DOHH2 (cell line): ENCODE data around the gene RPS28.
"Not testable (repeated sequence)": the region's sequence is repeated elsewhere in the genome, so short reads cannot be mapped to it uniquely, and the experiment has no call there.

Experiments
- H3F3A ChIP-seq: fragments of 200-600 bp; sonication (generic), shearing (Covaris generic); 2 replicates; pipeline ENCODE4 v1.6.0; 2016; ENCODE audit warnings: antibody characterized with exemption, mild to moderate bottlenecking; ENCODE audit not compliant: control insufficient read depth, insufficient read depth
- H3K27ac ChIP-seq: fragments of 200-600 bp; sonication (generic); 2 replicates; pipeline ENCODE4 v1.5.1; 2014; ENCODE audit warnings: low read depth, mild to moderate bottlenecking, low read length, moderate library complexity
- H3K27me3 ChIP-seq: fragments of 200-600 bp; sonication (generic); 2 replicates; pipeline ENCODE4 v1.6.1; 2014; ENCODE audit warnings: mild to moderate bottlenecking, low read length, mixed read lengths; ENCODE audit not compliant: control insufficient read depth
- H3K36me3 ChIP-seq: fragments of 200-600 bp; sonication (generic); 2 replicates; pipeline ENCODE4 v1.6.1; 2014; ENCODE audit warnings: mild to moderate bottlenecking, low read length, moderate library complexity, mixed read lengths; ENCODE audit not compliant: control insufficient read depth
- H3K4me1 ChIP-seq: fragments of 200-600 bp; sonication (generic); 2 replicates; pipeline ENCODE4 v1.6.1; 2014; ENCODE audit warnings: mild to moderate bottlenecking, low read length, mixed read lengths; ENCODE audit not compliant: control insufficient read depth
- H3K4me2 ChIP-seq: fragments of 200-600 bp; sonication (generic); 2 replicates; pipeline ENCODE4 v1.6.0; 2014; ENCODE audit warnings: mild to moderate bottlenecking, low read length, moderate library complexity
- H3K4me3 ChIP-seq: fragments of 200-600 bp; sonication (generic); 2 replicates; pipeline ENCODE4 v1.5.1; 2014; ENCODE audit warnings: mild to moderate bottlenecking, low read length, mixed read lengths
- H3K79me2 ChIP-seq: fragments of 200-600 bp; sonication (generic); 2 replicates; pipeline ENCODE4 v1.6.1; 2014; ENCODE audit warnings: mild to moderate bottlenecking, low read length, mixed read lengths; ENCODE audit not compliant: control insufficient read depth
- H3K9me2 ChIP-seq: fragments of 200-600 bp; sonication (generic); replicated peaks from 2 replicates; pipeline ENCODE4 v1.6.1; 2014; ENCODE audit warnings: mild to moderate bottlenecking, low read length, mixed read lengths; ENCODE audit not compliant: control insufficient read depth
- H3K9me3 ChIP-seq: fragments of 200-600 bp; sonication (generic); 2 replicates; pipeline ENCODE4 v1.6.1; 2014; ENCODE audit warnings: antibody characterized with exemption, low read length, mixed read lengths; ENCODE audit not compliant: control insufficient read depth, insufficient read depth
- H4K20me1 ChIP-seq: fragments of 200-600 bp; sonication (generic); 2 replicates; pipeline ENCODE4 v1.6.0; 2014; ENCODE audit warnings: low read depth, mild to moderate bottlenecking, antibody characterized with exemption, low read length, moderate library complexity; ENCODE audit not compliant: control insufficient read depth, insufficient read depth
- CTCF ChIP-seq: fragments of 200-600 bp; sonication (generic); IDR thresholded peaks from one replicate; pipeline ENCODE4 v1.5.1; 2014; ENCODE audit warnings: antibody characterized with exemption, mild to moderate bottlenecking, low read depth, low read length; ENCODE audit not compliant: poor library complexity, severe bottlenecking
- EZH2phosphoT487 ChIP-seq: fragments of 200-600 bp; sonication (generic); IDR thresholded peaks from 2 replicates; pipeline ENCODE4 v1.6.1; 2017; ENCODE audit warnings: borderline replicate concordance, mild to moderate bottlenecking, antibody characterized with exemption, low read length, moderate library complexity, mixed read lengths

The RPS28 gene

GRCh38 chr19:8340341-8341096 lies 19.2 kb downstream of the RPS28 start:
- Histone ChIP-seq H3K27ac (no peak overlapping the region), H3K4me3 (no peak overlapping the region), H3K27me3 (peaks cover 51% of the 10 kb centered on the region), H3K9me3 (no peaks in the 10 kb centered on the region), H3K36me3 (no peaks in the 10 kb centered on the region), H3K9me2 (no peaks in the 10 kb centered on the region), H3K4me2 (no peak overlapping the region), H3K4me1 (peaks cover 4% of the 10 kb centered on the region; the same call in 1 of the 2 replicates), H4K20me1 (no peaks in the 10 kb centered on the region), H3K79me2 (no peaks in the 10 kb centered on the region), H3F3A (no peaks in the 10 kb centered on the region)
- TF ChIP-seq EZH2phosphoT487 (no peak), CTCF (peak; percentile 23)

GRCh38 chr19:8341504-8341903 lies 20.2 kb downstream of the RPS28 start:
- not testable (repeated sequence) for H3K4me1 ChIP-seq, H3F3A ChIP-seq, H3K27ac ChIP-seq, H3K4me2 ChIP-seq, H3K9me2 ChIP-seq, H4K20me1 ChIP-seq, H3K79me2 ChIP-seq, H3K4me3 ChIP-seq, H3K36me3 ChIP-seq, H3K9me3 ChIP-seq
- H3K27me3 ChIP-seq = peaks cover 44% of the 10 kb centered on the region

- H3K36me3 ChIP-seq = no peaks in the 10 kb centered on the region
- H3K27me3 ChIP-seq = peaks cover 44% of the 10 kb centered on the region
- no peaks in the 10 kb centered on the region for H3K9me3 ChIP-seq
- TF ChIP-seq CTCF (no peak), EZH2phosphoT487 (no peak)
- H3F3A ChIP-seq = no peaks in the 10 kb centered on the region
- H3K4me2 ChIP-seq = no peak overlapping the region
- no peak overlapping the region for H3K27ac ChIP-seq
- no peak overlapping the region for H3K4me3 ChIP-seq
- peaks cover 4% of the 10 kb centered on the region; the same call in 1 of the 2 replicates for H3K4me1 ChIP-seq
- no peaks in the 10 kb centered on the region for H3K9me2 ChIP-seq
- H4K20me1 ChIP-seq = no peaks in the 10 kb centered on the region
- H3K79me2 ChIP-seq = no peaks in the 10 kb centered on the region
Measured at GRCh38 chr19:8342316-8342683, 21.0 kb downstream of the RPS28 start.

GRCh38 chr19:8342684-8343482 lies 21.6 kb downstream of the RPS28 start, which contains the start of gene KANK3:
KANK3 (minus strand) TSS chr19:8343262; CDS start chr19:8337828, 5,434 bp downstream.
- Histone ChIP-seq H4K20me1 (no peaks in the 10 kb centered on the region), H3K9me2 (no peaks in the 10 kb centered on the region), H3K4me3 (0 out of 2 replicates have a peak within 1 kb of the TSS, but pooled peaks have one; percentile 24), H3K9me3 (no peaks in the 10 kb centered on the region), H3K4me1 (peaks cover 4% of the 10 kb centered on the region; the same call in 1 of the 2 replicates), H3K27me3 (peaks cover 41% of the 10 kb centered on the region), H3K36me3 (no peaks in the 10 kb centered on the region), H3K27ac (no peak within 1 kb of the TSS), H3F3A (no peaks in the 10 kb centered on the region), H3K4me2 (peak within 1 kb of the TSS; percentile 37), H3K79me2 (no peaks in the 10 kb centered on the region)
- TF ChIP-seq CTCF (no peak), EZH2phosphoT487 (no peak)
